GM12872 (cell line): ENCODE results near the gene AGAP2.

Experiments used
- TF ChIP-seq, protein P1 (sequence below): IDR thresholded peaks from 3 replicates; pipeline ENCODE4 v1.5.1; 2011; ENCODE audit warnings: low read depth, mild to moderate bottlenecking, low read length, moderate library complexity; ENCODE audit not compliant: insufficient read depth

AGAP2 gene

GRCh38 chr12:57726884-57727757 lies 11.4 kb downstream of the AGAP2 start:
- TF ChIP-seq, protein P1, sequence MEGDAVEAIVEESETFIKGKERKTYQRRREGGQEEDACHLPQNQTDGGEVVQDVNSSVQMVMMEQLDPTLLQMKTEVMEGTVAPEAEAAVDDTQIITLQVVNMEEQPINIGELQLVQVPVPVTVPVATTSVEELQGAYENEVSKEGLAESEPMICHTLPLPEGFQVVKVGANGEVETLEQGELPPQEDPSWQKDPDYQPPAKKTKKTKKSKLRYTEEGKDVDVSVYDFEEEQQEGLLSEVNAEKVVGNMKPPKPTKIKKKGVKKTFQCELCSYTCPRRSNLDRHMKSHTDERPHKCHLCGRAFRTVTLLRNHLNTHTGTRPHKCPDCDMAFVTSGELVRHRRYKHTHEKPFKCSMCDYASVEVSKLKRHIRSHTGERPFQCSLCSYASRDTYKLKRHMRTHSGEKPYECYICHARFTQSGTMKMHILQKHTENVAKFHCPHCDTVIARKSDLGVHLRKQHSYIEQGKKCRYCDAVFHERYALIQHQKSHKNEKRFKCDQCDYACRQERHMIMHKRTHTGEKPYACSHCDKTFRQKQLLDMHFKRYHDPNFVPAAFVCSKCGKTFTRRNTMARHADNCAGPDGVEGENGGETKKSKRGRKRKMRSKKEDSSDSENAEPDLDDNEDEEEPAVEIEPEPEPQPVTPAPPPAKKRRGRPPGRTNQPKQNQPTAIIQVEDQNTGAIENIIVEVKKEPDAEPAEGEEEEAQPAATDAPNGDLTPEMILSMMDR, result no peak

DNA sequence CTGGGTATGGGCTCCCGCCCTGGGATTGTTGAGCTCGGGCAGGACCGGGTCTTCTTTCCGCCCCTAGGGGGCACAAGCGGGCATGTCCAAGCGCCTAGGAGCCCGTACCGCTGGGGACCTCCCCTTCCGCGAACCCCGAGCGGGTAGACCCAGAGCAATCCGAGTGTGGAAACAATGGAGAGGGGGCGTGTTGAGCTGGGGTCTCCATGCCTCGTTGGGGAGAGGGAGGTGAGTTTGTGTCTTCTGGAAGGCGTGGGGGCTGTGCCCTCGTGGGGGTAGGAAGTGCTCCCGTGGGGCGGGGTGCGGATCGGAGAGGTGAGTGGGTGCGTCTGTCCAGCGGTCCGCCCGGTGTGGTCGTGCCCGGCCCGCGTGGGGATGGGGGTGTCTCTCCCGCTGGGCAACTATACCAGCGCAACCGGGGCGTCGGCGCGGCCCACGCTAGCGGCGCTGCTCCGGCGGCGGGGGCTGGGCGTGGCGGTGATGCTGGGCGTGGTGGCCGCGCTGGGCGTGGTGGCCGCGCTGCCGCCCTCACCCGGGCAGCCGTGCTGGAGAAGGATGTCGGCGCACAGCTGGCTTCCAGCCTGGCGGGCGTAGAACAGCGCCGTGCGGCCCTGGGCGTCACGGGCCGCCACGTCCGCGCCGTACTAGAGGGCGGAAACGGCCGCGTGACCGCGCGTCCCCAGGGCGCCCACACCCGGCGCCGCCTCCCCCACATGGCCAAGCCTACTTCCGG lies 12.2 kb downstream of the AGAP2 start:
- TF ChIP-seq, protein P1, result peak; percentile 31; the same call in 2 of the 3 replicates

DNA sequence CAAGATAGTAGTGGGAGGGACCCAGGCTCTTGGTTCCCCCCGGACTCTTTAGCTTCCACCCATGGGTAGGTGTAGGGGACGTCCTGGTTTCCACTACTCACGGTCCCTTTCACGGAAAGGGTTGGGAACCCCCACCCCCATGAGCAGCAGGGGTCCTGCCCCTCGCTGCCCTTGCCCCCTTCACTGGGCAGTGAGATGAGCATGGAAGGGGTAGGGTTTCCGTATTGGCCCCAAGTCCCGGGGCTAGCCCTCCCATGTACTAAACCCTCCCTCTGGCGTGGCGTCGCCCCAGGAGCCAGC lies 12.7 kb downstream of the AGAP2 start:
- TF ChIP-seq, protein P1, result no peak

DNA sequence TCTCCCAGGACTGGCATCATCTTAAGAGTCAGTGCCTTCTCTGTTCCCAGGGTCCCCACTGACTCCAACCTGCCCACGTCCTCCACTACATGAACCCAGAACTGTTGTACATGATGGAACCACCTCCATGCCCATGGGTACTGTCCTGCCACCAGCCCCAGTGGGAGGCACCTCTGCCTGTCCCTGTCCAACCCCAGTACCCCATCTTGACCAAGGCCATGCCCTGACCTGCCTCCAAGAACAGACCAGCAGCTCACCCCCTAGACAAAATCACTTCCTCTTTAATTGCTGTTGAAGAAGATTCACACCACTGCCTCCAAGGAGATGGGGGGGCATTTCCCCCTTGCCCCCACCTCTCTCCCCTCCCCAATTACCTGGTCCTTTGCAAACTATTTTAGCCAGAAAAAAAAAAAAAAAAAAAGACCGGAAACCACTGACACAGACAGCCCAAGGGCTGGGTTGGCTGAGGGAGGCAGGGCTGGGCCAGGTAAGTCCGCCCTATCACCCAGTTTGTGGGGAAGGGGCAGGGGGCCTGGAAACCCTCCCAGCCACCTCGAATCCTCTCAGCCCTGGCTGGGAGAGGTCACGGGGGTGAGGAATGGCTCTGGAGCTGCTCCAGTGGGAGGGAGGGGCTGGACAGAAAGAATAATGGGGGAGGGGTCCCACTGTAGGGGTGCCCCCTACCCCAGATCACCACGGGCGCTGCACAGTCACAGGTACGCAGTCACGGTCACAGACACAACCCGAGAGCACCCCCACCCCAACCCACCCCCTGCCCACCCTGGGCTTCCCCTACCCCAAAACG lies 13.4 kb downstream of the AGAP2 start:
- TF ChIP-seq, protein P1, result no peak

DNA sequence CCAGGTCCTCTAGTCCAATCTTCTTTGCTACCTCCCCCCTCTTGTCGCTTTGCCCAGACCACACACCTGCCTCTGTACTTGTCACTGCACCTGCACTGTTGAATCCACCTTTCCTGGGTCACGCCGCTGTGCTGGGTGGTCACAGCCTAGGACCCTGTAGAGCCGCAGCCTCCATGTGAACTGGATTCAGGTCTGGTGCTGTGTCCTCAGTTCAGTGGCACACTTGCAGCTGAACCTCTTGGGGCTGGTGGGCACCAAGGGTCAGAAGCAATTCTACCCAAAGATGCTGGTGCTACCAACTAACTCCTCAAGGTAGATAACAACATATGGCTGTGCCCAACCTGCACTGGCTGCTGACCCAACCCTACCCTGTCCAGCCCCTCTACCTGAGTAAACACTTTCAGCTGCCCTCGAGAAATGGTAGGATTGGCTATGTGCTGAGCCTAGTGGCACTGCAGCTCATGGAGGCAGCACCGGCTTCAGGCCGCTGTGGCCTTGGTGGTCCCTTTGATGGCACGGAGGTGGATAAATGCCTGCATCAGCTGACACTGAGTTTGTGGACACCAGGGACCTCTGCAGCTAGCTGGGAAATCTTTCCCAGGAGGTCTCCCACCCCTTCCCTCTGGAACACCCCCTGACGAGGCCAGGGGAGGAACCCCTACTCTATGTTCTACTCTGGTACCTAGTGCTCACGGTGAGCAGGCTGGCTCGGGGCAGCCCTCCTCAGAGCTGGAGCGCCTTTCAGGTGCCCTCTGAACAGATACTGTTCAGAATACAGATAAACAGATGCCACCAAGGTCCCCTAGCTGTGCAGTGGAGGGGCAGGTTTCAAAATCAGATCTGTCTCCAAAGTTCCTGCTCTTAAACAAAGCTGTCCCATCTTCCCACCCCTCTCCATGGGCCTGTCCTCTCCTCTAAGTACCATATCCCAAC lies 14.3 kb downstream of the AGAP2 start:
- TF ChIP-seq, protein P1, result no peak

DNA sequence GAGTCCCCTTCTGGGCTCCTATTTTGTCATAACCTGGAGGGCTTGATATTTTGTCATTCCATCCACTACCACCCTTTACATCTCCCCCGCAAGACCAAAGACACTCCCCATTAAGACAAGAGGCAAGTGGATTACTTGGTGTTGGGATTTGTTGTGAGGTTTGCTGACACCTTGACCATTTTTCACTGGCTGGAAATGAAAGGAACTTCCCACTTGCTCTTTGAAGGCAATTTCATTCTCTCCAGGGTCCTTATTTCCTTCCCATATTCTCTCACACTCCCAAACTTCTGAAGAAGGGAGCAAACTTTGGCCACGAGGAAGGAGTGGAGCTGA lies 14.9 kb downstream of the AGAP2 start:
- TF ChIP-seq, protein P1, result no peak
